Fibroblast of villous mesenchyme (primary cell): Measurements from ENCODE around the gene HTR3C. TPM values are rescaled to one million over a fixed set of nuclear protein-coding genes. Genes with fewer than 3 reads are reported as not detected.

Source experiments
- DNase-seq: peaks from one replicate; pipeline ENCODE4 v3.0.0-alpha.2; 2010; ENCODE audit warnings: low read depth
- H3K4me3 ChIP-seq: 2 replicates; pipeline ENCODE4 v1.5.1; 2011; ENCODE audit warnings: low read depth, mild to moderate bottlenecking, low read length
- total RNA-seq: library from RNA; depleted of rRNA; stranded (reverse); fragments of >200 nt; gene quantifications from 2 replicates; pipeline ENCODE4 v1.2.3, GENCODE V29; 2012
- TF ChIP-seq, protein P1 (sequence below): IDR thresholded peaks from 2 replicates; pipeline ENCODE4 v1.5.1; 2012; ENCODE audit warnings: low read depth, mild to moderate bottlenecking, low read length; ENCODE audit not compliant: insufficient read depth

The HTR3C gene
- total RNA-seq, 1 donor = not detected

GRCh38 chr3:184073621-184074020 lies 20.8 kb downstream of the HTR3C start:
- H3K4me3 ChIP-seq = no peak overlapping the region
- TF ChIP-seq, protein P1, sequence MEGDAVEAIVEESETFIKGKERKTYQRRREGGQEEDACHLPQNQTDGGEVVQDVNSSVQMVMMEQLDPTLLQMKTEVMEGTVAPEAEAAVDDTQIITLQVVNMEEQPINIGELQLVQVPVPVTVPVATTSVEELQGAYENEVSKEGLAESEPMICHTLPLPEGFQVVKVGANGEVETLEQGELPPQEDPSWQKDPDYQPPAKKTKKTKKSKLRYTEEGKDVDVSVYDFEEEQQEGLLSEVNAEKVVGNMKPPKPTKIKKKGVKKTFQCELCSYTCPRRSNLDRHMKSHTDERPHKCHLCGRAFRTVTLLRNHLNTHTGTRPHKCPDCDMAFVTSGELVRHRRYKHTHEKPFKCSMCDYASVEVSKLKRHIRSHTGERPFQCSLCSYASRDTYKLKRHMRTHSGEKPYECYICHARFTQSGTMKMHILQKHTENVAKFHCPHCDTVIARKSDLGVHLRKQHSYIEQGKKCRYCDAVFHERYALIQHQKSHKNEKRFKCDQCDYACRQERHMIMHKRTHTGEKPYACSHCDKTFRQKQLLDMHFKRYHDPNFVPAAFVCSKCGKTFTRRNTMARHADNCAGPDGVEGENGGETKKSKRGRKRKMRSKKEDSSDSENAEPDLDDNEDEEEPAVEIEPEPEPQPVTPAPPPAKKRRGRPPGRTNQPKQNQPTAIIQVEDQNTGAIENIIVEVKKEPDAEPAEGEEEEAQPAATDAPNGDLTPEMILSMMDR = no peak
- no peak for DNase-seq

- DNase-seq = no peak
- H3K4me3 ChIP-seq = no peak overlapping the region
- TF ChIP-seq, protein P1 = no peak
Observed at GRCh38 chr3:184075901-184076300, 23.1 kb downstream of the HTR3C start.

DNA sequence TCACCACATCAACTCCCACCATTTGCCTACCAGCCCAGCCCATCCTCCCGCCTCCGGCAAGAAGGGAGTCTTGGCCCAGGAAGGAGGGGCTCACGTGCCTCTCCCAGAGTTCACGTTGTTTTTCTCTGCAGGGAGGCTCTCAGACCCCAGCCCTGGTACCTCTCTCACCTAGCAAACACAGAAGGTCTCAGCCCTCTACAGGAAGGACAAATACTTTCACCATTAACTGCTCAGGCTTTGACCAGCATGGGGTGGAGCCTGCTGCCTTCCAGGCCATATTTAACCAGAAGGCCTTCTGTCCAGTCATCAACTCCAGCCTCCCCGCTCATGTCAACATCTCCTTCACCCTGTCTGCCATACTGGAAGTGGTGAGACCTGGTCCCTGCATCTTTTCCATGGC lies 25.0 kb downstream of the HTR3C start:
- no peak overlapping the region for H3K4me3 ChIP-seq
- TF ChIP-seq, protein P1 = no peak
- no peak for DNase-seq

DNA sequence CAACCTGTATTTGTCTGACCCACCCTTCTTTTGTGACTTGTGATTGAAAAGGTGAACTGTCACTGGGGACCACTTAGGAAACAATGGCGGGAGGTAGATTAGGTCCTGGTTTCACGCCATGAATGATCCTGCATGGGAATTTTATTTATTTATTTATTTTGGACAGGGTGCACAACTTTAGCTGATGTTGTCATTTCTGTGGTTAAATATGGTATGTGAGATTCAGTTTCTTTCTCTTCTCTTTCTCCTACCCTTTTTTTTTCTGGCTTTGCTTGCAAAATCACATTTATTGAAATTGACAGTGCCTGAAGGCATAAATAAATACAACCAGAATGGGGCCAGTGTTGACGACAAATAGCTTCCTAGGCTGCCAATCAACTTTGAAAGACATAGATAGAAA lies 26.0 kb downstream of the HTR3C start:
- TF ChIP-seq, protein P1 = no peak
- no peak overlapping the region for H3K4me3 ChIP-seq
- peak; percentile 50 for DNase-seq

GRCh38 chr3:184081116-184081830 lies 28.4 kb downstream of the HTR3C start:
- H3K4me3 ChIP-seq = no peak overlapping the region
- TF ChIP-seq, protein P1 = no peak
- no peak for DNase-seq

DNA sequence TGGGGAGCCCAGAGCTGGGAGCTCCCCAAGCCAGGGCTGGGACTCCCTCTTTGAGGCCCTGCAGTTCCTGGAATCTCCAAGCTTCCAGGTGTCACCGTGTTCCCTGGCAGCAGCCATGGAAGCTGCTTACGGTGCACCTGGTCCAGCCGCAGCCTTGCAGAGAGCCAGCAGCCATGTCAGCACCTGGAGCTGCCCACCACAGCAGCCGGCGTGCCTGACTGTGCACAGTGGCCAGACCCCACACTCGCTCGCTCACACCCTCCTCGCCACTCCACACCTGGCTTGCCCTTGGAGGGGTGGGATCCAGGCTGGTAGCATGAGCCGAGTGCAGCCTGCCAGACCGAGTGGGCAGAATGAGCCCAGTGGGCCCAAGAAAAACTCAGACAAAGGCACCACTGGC lies 29.2 kb downstream of the HTR3C start:
- no peak for DNase-seq

More for the DNA sequence above, 29.2 kb downstream of the HTR3C start:
- TF ChIP-seq, protein P1 = no peak
- H3K4me3 ChIP-seq = no peak overlapping the region
